ENCODE data around the gene SCML2. TPM values are rescaled to one million over a fixed set of nuclear protein-coding genes. Genes with fewer than 3 reads are reported as not detected.

SCML2 gene
- total RNA-seq, 4 donors from 2014 or later = 1.3 to 3.7 (median 1.4) TPM

DNA sequence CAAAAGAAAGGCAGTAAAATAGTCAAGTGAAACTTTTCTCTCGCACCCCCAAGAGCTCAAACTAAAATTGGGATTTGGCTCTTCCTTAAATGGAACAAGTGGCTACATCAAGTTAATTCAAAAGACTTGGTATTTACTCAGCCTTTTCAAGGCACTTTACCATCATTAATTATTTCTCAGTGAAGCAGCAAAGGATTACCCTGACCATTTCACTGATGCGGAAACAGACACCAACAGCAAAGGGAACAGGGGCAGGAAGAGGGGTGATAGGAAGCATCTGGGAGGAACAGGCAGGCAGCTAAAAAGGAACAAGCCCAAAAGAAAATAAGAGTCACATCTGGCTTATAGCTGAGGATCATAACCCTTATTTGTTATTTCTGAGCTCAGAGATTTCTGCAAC is 2.7 kb downstream of the SCML2 start:
- WGBS, 2 donors (ENCODE audit: low coverage in 1 of 2) = 27 to 84% methylated on average over 2 of the region's 2 CpGs
- no peak for TF ChIP-seq CTCF (IDR thresholded peaks at IDR 0.05)
- no peak for TF ChIP-seq POLR2AphosphoS5 (IDR thresholded peaks at IDR 0.05)
- no peak for TF ChIP-seq POLR2A (IDR thresholded peaks at IDR 0.05)
- TF ChIP-seq EP300 (IDR thresholded peaks at IDR 0.05) = no peak
- no peaks in the 10 kb centered on the region for H3K9me3 ChIP-seq
- no peak overlapping the region for H3K27ac ChIP-seq
- no peak for ATAC-seq
- no peaks in the 10 kb centered on the region for H3K4me1 ChIP-seq
- H3K4me3 ChIP-seq = no peak overlapping the region
- H3K27me3 ChIP-seq = no peaks in the 10 kb centered on the region
- no peaks in the 10 kb centered on the region for H3K36me3 ChIP-seq

DNA sequence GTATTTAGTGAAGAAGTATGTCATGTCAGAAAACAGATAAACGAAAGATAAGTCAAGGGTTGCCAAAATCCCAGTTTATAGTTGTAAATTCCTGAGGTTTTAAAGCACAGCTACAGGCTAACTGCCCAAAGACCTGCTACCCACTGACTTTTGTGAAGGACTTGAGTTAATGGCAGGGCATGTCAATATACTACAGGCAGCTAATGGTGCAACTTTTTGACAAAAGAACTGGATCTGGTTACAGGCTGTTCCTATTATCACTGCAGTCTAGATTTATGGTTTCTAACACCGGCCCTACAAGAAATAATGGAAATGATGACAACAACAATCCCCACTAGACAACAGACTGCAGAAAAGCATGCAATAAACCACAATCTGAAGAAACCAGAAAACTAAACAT is 6.4 kb downstream of the SCML2 start:
- H3K4me3 ChIP-seq = no peak overlapping the region
- H3K9me3 ChIP-seq = no peaks in the 10 kb centered on the region
- no peak overlapping the region for H3K27ac ChIP-seq
- no peaks in the 10 kb centered on the region for H3K36me3 ChIP-seq
- no peaks in the 10 kb centered on the region for H3K27me3 ChIP-seq
- H3K4me1 ChIP-seq = no peaks in the 10 kb centered on the region
- 60% methylated on average over 1 to 2 of the region's 2 CpGs for WGBS, 2 donors (ENCODE audit: low coverage in 1 of 2)
- TF ChIP-seq CTCF (IDR thresholded peaks at IDR 0.05) = no peak
- no peak for TF ChIP-seq POLR2AphosphoS5 (IDR thresholded peaks at IDR 0.05)
- TF ChIP-seq EP300 (IDR thresholded peaks at IDR 0.05) = no peak
- no peak for TF ChIP-seq POLR2A (IDR thresholded peaks at IDR 0.05)
- no peak for ATAC-seq

- H3K4me1 ChIP-seq = no peaks in the 10 kb centered on the region
- H3K4me3 ChIP-seq = no peak overlapping the region
- no peaks in the 10 kb centered on the region for H3K27me3 ChIP-seq
- H3K27ac ChIP-seq = no peak overlapping the region
- TF ChIP-seq EP300 (IDR thresholded peaks at IDR 0.05) (no peak), CTCF (IDR thresholded peaks at IDR 0.05) (no peak), POLR2A (IDR thresholded peaks at IDR 0.05) (no peak), POLR2AphosphoS5 (IDR thresholded peaks at IDR 0.05) (no peak)
- no peak for ATAC-seq
- H3K36me3 ChIP-seq = no peaks in the 10 kb centered on the region
- H3K9me3 ChIP-seq = no peaks in the 10 kb centered on the region
- WGBS, 2 donors (ENCODE audit: low coverage in 1 of 2) = 77 to 100% methylated on average over 1 to 4 of the region's 4 CpGs
Observed at GRCh38 chrX:18309401-18309800, 45.1 kb downstream of the SCML2 start.

GRCh38 chrX:18297251-18297650 is 57.2 kb downstream of the SCML2 start:
- TF ChIP-seq POLR2AphosphoS5 (IDR thresholded peaks at IDR 0.05) (no peak), POLR2A (IDR thresholded peaks at IDR 0.05) (no peak), CTCF (IDR thresholded peaks at IDR 0.05) (no peak), EP300 (IDR thresholded peaks at IDR 0.05) (no peak)
- Histone ChIP-seq H3K4me3 (no peak overlapping the region), H3K9me3 (no peaks in the 10 kb centered on the region), H3K27ac (no peak overlapping the region), H3K4me1 (no peaks in the 10 kb centered on the region), H3K27me3 (no peaks in the 10 kb centered on the region), H3K36me3 (no peaks in the 10 kb centered on the region)
- no peak for ATAC-seq
- 53 to 60% methylated on average over 2 of the region's 2 CpGs for WGBS, 2 donors (ENCODE audit: low coverage in 1 of 2)

DNA sequence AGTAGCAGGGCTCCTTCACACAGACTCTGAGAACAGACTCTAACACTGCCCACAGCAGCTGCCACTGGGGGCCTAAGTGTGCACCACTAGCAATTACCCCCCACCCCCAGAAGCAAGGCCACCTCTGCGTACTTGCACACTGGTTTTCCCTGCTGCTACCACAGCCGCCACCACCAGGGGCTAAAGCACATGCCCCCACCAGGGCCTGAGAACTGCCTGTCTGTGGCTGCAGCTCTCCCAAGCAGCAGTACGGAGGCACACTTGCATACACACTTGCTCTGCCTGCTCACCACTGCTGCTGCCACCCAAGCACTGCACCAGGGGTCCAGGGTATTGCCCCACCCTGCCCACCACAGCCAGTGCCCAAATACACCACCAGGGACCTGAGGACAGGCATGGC is 59.6 kb downstream of the SCML2 start:
- no peak for ATAC-seq
- Histone ChIP-seq H3K27me3 (no peaks in the 10 kb centered on the region), H3K9me3 (no peaks in the 10 kb centered on the region), H3K27ac (no peak overlapping the region), H3K36me3 (no peaks in the 10 kb centered on the region), H3K4me3 (no peak overlapping the region), H3K4me1 (no peaks in the 10 kb centered on the region)
- WGBS, 2 donors (ENCODE audit: low coverage in 1 of 2) = no CpG with 5 or more reads among the region's 3 CpGs
- TF ChIP-seq POLR2A (IDR thresholded peaks at IDR 0.05) (no peak), CTCF (IDR thresholded peaks at IDR 0.05) (no peak), EP300 (IDR thresholded peaks at IDR 0.05) (no peak), POLR2AphosphoS5 (IDR thresholded peaks at IDR 0.05) (no peak)

Measured in gastroesophageal sphincter (tissue), 4 donors.